ENCODE data around the gene GNAT3.

The GNAT3 gene

GRCh38 chr7:80529362-80529761, 17.5 kb upstream of the GNAT3 start:
- no peak for TF ChIP-seq CTCF (conservative IDR thresholded peaks at IDR 0.05; ENCODE audit: low read length)
- no peak for TF ChIP-seq EZH2phosphoT487 (IDR thresholded peaks at IDR 0.05; ENCODE audit: borderline replicate concordance)
- H3K9ac ChIP-seq (ENCODE audit: low read depth, low read length, poor library complexity, severe bottlenecking): no peak overlapping the region
- H3K4me3 ChIP-seq (ENCODE audit: low read length, poor library complexity, severe bottlenecking): no peak overlapping the region
- no peaks in the 10 kb centered on the region for H3K4me1 ChIP-seq (ENCODE audit: insufficient read depth, low read length, poor library complexity, severe bottlenecking)
- H3K36me3 ChIP-seq (ENCODE audit: insufficient read depth, low read length): no peaks in the 10 kb centered on the region
- H3K79me2 ChIP-seq (ENCODE audit: insufficient read depth, low read length): no peaks in the 10 kb centered on the region
- H4K20me1 ChIP-seq (ENCODE audit: insufficient read depth, low read length, poor library complexity, severe bottlenecking): no peaks in the 10 kb centered on the region
- H2AFZ ChIP-seq (ENCODE audit: low read length): no peak overlapping the region
- no peaks in the 10 kb centered on the region for H3K27me3 ChIP-seq (ENCODE audit: insufficient read depth, low read length, poor library complexity, severe bottlenecking)
- H3K4me2 ChIP-seq (ENCODE audit: low read depth, low read length, poor library complexity, severe bottlenecking): no peak overlapping the region
- no peaks in the 10 kb centered on the region for H3K9me3 ChIP-seq (ENCODE audit: insufficient read depth, low read depth, low read length)
- H3F3A ChIP-seq (ENCODE audit: low read depth): no peaks in the 10 kb centered on the region
- no peaks in the 10 kb centered on the region for H3K9me2 ChIP-seq (replicated peaks; ENCODE audit: low read depth, low read length)

- Histone ChIP-seq H2AFZ (ENCODE audit: low read length) (no peak overlapping the region), H4K20me1 (ENCODE audit: insufficient read depth, low read length, poor library complexity, severe bottlenecking) (no peaks in the 10 kb centered on the region), H3K4me2 (ENCODE audit: low read depth, low read length, poor library complexity, severe bottlenecking) (no peak overlapping the region), H3K9me2 (replicated peaks; ENCODE audit: low read depth, low read length) (no peaks in the 10 kb centered on the region), H3K27me3 (ENCODE audit: insufficient read depth, low read length, poor library complexity, severe bottlenecking) (no peaks in the 10 kb centered on the region), H3K36me3 (ENCODE audit: insufficient read depth, low read length) (no peaks in the 10 kb centered on the region), H3K79me2 (ENCODE audit: insufficient read depth, low read length) (no peaks in the 10 kb centered on the region), H3F3A (ENCODE audit: low read depth) (no peaks in the 10 kb centered on the region), H3K4me1 (ENCODE audit: insufficient read depth, low read length, poor library complexity, severe bottlenecking) (no peaks in the 10 kb centered on the region), H3K4me3 (ENCODE audit: low read length, poor library complexity, severe bottlenecking) (no peak overlapping the region), H3K9ac (ENCODE audit: low read depth, low read length, poor library complexity, severe bottlenecking) (no peak overlapping the region), H3K9me3 (ENCODE audit: insufficient read depth, low read depth, low read length) (no peaks in the 10 kb centered on the region)
- no peak for TF ChIP-seq EZH2phosphoT487 (IDR thresholded peaks at IDR 0.05; ENCODE audit: borderline replicate concordance)
- no peak for TF ChIP-seq CTCF (conservative IDR thresholded peaks at IDR 0.05; ENCODE audit: low read length)
Observed at GRCh38 chr7:80528689-80529088, 16.8 kb upstream of the GNAT3 start.

GRCh38 chr7:80526472-80526871, 14.6 kb upstream of the GNAT3 start:
- H3K9me3 ChIP-seq (ENCODE audit: insufficient read depth, low read depth, low read length): no peaks in the 10 kb centered on the region
- H3K9ac ChIP-seq (ENCODE audit: low read depth, low read length, poor library complexity, severe bottlenecking): no peak overlapping the region
- no peak overlapping the region for H2AFZ ChIP-seq (ENCODE audit: low read length)
- no peaks in the 10 kb centered on the region for H3K79me2 ChIP-seq (ENCODE audit: insufficient read depth, low read length)
- no peaks in the 10 kb centered on the region for H3K4me1 ChIP-seq (ENCODE audit: insufficient read depth, low read length, poor library complexity, severe bottlenecking)
- H3K36me3 ChIP-seq (ENCODE audit: insufficient read depth, low read length): no peaks in the 10 kb centered on the region
- H3K27me3 ChIP-seq (ENCODE audit: insufficient read depth, low read length, poor library complexity, severe bottlenecking): no peaks in the 10 kb centered on the region
- H3F3A ChIP-seq (ENCODE audit: low read depth): no peaks in the 10 kb centered on the region
- H3K4me2 ChIP-seq (ENCODE audit: low read depth, low read length, poor library complexity, severe bottlenecking): no peak overlapping the region
- no peaks in the 10 kb centered on the region for H3K9me2 ChIP-seq (replicated peaks; ENCODE audit: low read depth, low read length)
- TF ChIP-seq CTCF (conservative IDR thresholded peaks at IDR 0.05; ENCODE audit: low read length) (no peak), EZH2phosphoT487 (IDR thresholded peaks at IDR 0.05; ENCODE audit: borderline replicate concordance) (no peak)
- H4K20me1 ChIP-seq (ENCODE audit: insufficient read depth, low read length, poor library complexity, severe bottlenecking): no peaks in the 10 kb centered on the region
- H3K4me3 ChIP-seq (ENCODE audit: low read length, poor library complexity, severe bottlenecking): no peak overlapping the region
